ENCODE measurements around the gene LRRC47. TPM values are rescaled to one million over a fixed set of nuclear protein-coding genes. Genes with fewer than 3 reads are reported as not detected.

LRRC47 gene
- total and polyA plus RNA-seq, 2 experiments from 2014 or later = 15.1 to 41.9 TPM

GRCh38 chr1:3787745-3788605, 8.3 kb downstream of the LRRC47 start:
- Histone ChIP-seq H3K4me1 (ENCODE audit: insufficient read depth) (peaks cover under 1% of the 10 kb centered on the region; the same call in 1 of the 2 replicates), H3K9me2 (ENCODE audit: insufficient read depth) (no peaks in the 10 kb centered on the region), H3K4me2 (ENCODE audit: unreplicated experiment) (no peak overlapping the region), H3K36me3 (ENCODE audit: low read depth) (peaks cover 8% of the 10 kb centered on the region; the same call in 1 of the 2 replicates), H3K27ac (no peak overlapping the region), H3F3A (ENCODE audit: insufficient read depth) (no peaks in the 10 kb centered on the region), H2AFZ (no peak overlapping the region), H4K20me1 (ENCODE audit: insufficient read depth) (no peaks in the 10 kb centered on the region; the same call in 1 of the 2 replicates), H3K9me3 (ENCODE audit: low read depth) (no peaks in the 10 kb centered on the region), H3K79me2 (ENCODE audit: insufficient read depth) (peaks cover 60% of the 10 kb centered on the region), H3K4me3 (no peak overlapping the region), H3K9ac (no peak overlapping the region), H3K27me3 (replicated peaks; ENCODE audit: insufficient read depth) (no peaks in the 10 kb centered on the region)
- WGBS, 2 experiments (ENCODE audit: low coverage in 1 of 2, low lambda C conversion rate in 2 of 2, missing lambda C conversion rate in 2 of 2) = 91 to 96% methylated on average over 26 of the region's 26 CpGs
- no peak for TF ChIP-seq EZH2 (IDR thresholded peaks at IDR 0.05; ENCODE audit: insufficient read depth, poor library complexity, severe bottlenecking)
- no peak for TF ChIP-seq EZH2phosphoT487 (IDR thresholded peaks at IDR 0.05; ENCODE audit: insufficient read depth, low read depth)
- DNase-seq = no peak
- in situ Hi-C loops (cut with MboI) = no loop called here

GRCh38 chr1:3787349-3787715, 9.0 kb downstream of the LRRC47 start:
- Histone ChIP-seq H3K4me2 (ENCODE audit: unreplicated experiment) (no peak overlapping the region), H3K27me3 (replicated peaks; ENCODE audit: insufficient read depth) (no peaks in the 10 kb centered on the region), H3K9me2 (ENCODE audit: insufficient read depth) (no peaks in the 10 kb centered on the region), H3K9ac (no peak overlapping the region), H3K9me3 (ENCODE audit: low read depth) (no peaks in the 10 kb centered on the region), H3K79me2 (ENCODE audit: insufficient read depth) (peaks cover 54% of the 10 kb centered on the region), H2AFZ (no peak overlapping the region), H3K36me3 (ENCODE audit: low read depth) (peaks cover 8% of the 10 kb centered on the region; the same call in 1 of the 2 replicates), H3K4me3 (no peak overlapping the region), H3F3A (ENCODE audit: insufficient read depth) (no peaks in the 10 kb centered on the region), H3K4me1 (ENCODE audit: insufficient read depth) (no peaks in the 10 kb centered on the region), H4K20me1 (ENCODE audit: insufficient read depth) (no peaks in the 10 kb centered on the region; the same call in 1 of the 2 replicates), H3K27ac (no peak overlapping the region)
- in situ Hi-C loops (cut with MboI) = no loop called here
- DNase-seq = no peak
- TF ChIP-seq EZH2phosphoT487 (IDR thresholded peaks at IDR 0.05; ENCODE audit: insufficient read depth, low read depth) (no peak), EZH2 (IDR thresholded peaks at IDR 0.05; ENCODE audit: insufficient read depth, poor library complexity, severe bottlenecking) (no peak)
- 78 to 80% methylated on average over 10 of the region's 10 CpGs for WGBS, 2 experiments (ENCODE audit: low coverage in 1 of 2, low lambda C conversion rate in 2 of 2, missing lambda C conversion rate in 2 of 2)

- Histone ChIP-seq H3K4me3 (no peak overlapping the region), H4K20me1 (ENCODE audit: insufficient read depth) (no peaks in the 10 kb centered on the region), H3K36me3 (ENCODE audit: low read depth) (peaks cover 10% of the 10 kb centered on the region), H3K9me3 (ENCODE audit: low read depth) (no peaks in the 10 kb centered on the region), H3K9me2 (ENCODE audit: insufficient read depth) (no peaks in the 10 kb centered on the region), H3K79me2 (ENCODE audit: insufficient read depth) (peaks cover 47% of the 10 kb centered on the region), H3K4me2 (ENCODE audit: unreplicated experiment) (no peak overlapping the region), H2AFZ (no peak overlapping the region), H3F3A (ENCODE audit: insufficient read depth) (no peaks in the 10 kb centered on the region), H3K4me1 (ENCODE audit: insufficient read depth) (no peaks in the 10 kb centered on the region), H3K27me3 (replicated peaks; ENCODE audit: insufficient read depth) (no peaks in the 10 kb centered on the region), H3K27ac (no peak overlapping the region), H3K9ac (no peak overlapping the region)
- in situ Hi-C loops (cut with MboI) = no loop called here
- WGBS, 2 experiments (ENCODE audit: low coverage in 1 of 2, low lambda C conversion rate in 2 of 2, missing lambda C conversion rate in 2 of 2) = 93% methylated on average over 40 to 45 of the region's 45 CpGs
- no peak for DNase-seq
- no peak for TF ChIP-seq EZH2phosphoT487 (IDR thresholded peaks at IDR 0.05; ENCODE audit: insufficient read depth, low read depth)
- no peak for TF ChIP-seq EZH2 (IDR thresholded peaks at IDR 0.05; ENCODE audit: insufficient read depth, poor library complexity, severe bottlenecking)
Observed at GRCh38 chr1:3786468-3787348, 9.6 kb downstream of the LRRC47 start.

- TF ChIP-seq EZH2phosphoT487 (IDR thresholded peaks at IDR 0.05; ENCODE audit: insufficient read depth, low read depth) = no peak
- no peak for TF ChIP-seq EZH2 (IDR thresholded peaks at IDR 0.05; ENCODE audit: insufficient read depth, poor library complexity, severe bottlenecking)
- no peak for DNase-seq
- H3K36me3 ChIP-seq (ENCODE audit: low read depth) = peaks cover 19% of the 10 kb centered on the region
Observed at GRCh38 chr1:3785456-3786157, 10.7 kb downstream of the LRRC47 start.

More at GRCh38 chr1:3785456-3786157, 10.7 kb downstream of the LRRC47 start:
- Histone ChIP-seq H2AFZ (no peak overlapping the region), H3K9me3 (ENCODE audit: low read depth) (no peaks in the 10 kb centered on the region), H3K9ac (no peak overlapping the region), H3K79me2 (ENCODE audit: insufficient read depth) (peaks cover 36% of the 10 kb centered on the region), H3K27me3 (replicated peaks; ENCODE audit: insufficient read depth) (no peaks in the 10 kb centered on the region), H3F3A (ENCODE audit: insufficient read depth) (no peaks in the 10 kb centered on the region), H4K20me1 (ENCODE audit: insufficient read depth) (no peaks in the 10 kb centered on the region), H3K9me2 (ENCODE audit: insufficient read depth) (no peaks in the 10 kb centered on the region), H3K4me3 (no peak overlapping the region), H3K27ac (no peak overlapping the region), H3K4me2 (ENCODE audit: unreplicated experiment) (no peak overlapping the region), H3K4me1 (ENCODE audit: insufficient read depth) (no peaks in the 10 kb centered on the region)
- in situ Hi-C loops (cut with MboI) = no loop called here
- WGBS, 2 experiments (ENCODE audit: low coverage in 1 of 2, low lambda C conversion rate in 2 of 2, missing lambda C conversion rate in 2 of 2) = 92 to 94% methylated on average over 14 of the region's 14 CpGs
